Stimulated activated naive CD8-positive, alpha-beta T cell treated with anti-CD3 and anti-CD28 coated beads, Interleukin-15, Interleukin-2, amounts not matched to agents 100 U/mL and 50 U/mL, for 24 hours (primary cell): ENCODE data around the gene DENND5A.
"Not testable (repeated sequence)": the region's sequence is repeated elsewhere in the genome, so short reads cannot be mapped to it uniquely, and the experiment has no call there.

Experiments used
- ATAC-seq: fragments of 150-1000 bp; cut with Tn5 transposase; one replicate; pipeline ENCODE4 v1.10.0; 2021
- DNase-seq: peaks from one replicate; pipeline ENCODE4 v3.0.0; 2021

The DENND5A gene

DNA sequence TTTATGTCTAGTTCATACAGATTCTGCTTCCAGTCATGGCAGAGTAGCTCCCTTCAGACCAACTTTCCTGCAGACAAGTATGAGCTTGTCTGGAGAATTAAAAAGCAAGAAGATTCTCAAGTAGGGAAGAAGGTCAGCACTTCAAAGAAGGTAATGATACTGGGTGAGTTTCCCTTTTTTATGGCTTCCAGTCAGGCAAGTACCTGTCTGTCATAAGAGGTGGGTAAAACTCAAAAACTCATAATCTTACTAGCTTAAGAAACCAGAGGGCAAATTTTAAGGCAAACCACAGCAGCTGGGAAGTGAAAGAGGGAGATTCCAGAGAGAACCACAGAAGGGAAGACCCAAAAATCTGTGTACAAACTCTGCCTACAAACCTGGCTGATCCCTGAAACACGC is 54.2 kb downstream of the DENND5A start:
- ATAC-seq: peak; percentile 69
- no peak for DNase-seq

DNA sequence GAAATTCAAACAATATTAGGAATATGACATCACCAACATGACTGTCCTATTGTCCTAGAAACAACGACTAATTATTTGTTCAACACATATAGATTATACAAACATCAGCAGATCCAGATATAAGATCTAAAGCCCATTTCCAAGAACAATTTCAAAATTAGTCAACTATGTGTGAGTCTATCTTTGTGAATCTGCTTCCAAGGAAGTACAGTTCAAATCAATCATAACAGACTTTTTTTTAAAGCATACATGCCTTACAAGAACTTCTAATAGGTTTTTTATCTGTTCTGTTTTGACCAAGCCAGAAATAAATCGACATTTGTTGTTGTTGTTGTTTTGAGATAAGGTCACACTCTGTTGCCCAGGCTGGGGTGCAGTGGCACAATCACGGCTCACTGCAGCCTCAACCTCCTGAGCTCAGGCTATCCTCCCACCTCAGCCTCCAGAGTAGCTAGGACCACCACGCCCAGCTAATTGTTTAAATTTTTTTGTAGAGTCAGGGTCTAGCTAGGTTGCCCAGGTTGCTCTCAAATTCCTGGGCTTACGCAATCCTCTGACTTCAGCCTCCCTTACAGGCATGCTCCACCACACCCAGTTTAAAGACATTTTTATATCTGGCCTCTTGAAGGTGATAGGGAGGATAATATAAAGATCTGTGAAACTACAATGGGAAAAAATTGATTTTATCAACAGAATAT is 54.8 kb downstream of the DENND5A start:
- ATAC-seq: no peak
- DNase-seq: no peak

DNA sequence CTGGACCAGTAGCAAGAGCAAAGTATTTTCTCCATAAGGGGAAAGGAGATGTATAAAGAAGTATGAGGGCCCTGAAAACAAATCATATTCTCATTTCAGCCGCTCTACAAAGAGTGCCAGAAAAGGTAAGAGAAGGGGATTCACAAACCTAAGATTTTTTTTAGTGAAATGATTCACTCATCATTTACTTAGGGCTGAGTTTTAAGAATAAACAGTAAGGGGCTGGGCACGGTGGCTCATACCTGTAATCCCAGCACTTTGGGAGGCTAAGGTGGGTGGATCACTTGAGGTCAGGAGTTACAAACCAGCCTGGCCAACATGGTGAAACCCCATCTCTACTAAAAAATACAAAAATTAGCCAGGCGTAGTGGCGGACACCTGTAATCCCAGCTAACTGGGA is 55.5 kb downstream of the DENND5A start:
- peak; percentile 29 for ATAC-seq
- DNase-seq: not testable (repeated sequence)

DNA sequence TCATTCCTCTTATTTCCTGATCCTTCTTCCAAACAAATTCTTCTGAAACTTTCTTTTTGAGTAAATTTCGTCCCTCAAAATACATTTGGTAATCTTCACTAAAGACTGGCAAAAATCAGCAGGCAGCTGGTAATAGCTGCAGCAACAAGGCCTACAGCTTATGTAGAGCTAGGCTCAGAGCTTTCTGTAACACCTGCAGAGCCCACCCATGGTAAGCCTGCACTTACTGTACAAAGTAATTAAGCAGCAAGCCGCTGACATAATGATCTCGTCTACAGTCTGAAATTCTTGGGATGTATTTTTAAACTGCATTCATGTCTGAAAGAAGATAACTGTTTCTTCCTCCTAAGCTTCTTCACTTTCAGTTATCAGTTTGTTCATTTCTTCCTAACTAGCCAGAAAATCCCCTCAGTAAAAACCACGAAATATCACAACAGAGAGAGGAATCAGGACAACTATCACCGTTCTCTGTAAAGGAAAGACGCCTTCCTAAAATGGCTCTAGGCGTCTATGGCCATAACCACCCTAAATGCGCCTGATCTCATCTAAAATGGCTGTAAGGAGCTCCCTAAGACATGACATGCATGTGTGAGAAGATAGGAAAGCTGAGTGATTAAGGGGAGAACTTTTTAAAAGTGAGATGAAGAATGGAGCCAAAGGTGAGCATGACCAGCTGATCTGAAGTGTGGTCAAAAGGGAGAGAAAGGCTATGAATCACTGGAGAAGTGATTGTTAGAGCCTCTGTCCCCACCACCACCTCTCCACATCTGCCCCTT is 56.2 kb downstream of the DENND5A start:
- ATAC-seq: peak; percentile 73

DNA sequence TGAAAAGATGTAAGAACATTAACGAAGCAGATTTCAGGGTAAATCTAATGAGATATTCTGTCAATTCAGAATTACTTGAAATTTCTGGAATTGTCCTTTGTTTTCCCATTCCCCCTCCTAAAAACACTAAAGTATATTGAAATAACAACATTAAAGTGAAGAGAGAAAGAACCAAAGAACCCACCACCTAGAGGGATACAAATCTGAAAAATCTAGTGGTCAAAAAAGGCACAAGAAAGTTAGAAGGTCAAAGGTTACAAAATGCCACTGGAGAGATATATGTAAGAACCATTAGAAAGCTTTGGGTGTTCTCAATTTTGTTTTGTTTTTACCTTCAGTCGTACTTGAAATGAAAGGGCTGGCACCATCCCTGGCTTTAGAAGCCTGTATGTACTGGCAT is 57.9 kb downstream of the DENND5A start:
- DNase-seq: no peak
- ATAC-seq: no peak

More for the DNA sequence above, 56.2 kb downstream of the DENND5A start:
- no peak for DNase-seq

DNA sequence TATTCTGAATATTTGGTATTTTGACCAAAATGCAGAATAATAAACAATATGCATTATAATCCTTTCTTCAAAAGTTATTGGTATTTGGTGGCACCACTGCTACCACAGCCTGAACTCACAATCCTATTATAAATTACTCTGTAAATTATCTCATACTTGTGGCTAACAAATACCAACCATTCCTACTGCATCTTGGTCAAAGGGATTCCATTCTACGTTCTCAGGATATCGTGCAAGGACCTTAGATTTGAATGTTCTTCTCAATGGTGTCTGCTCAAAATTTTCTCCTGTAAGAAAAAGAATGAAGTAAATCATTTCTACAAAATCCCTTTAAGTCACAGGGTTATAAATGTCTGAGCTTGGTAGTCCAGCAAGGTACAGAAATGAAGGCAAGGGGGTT is 58.7 kb downstream of the DENND5A start:
- ATAC-seq (no peak), DNase-seq (no peak)

DNA sequence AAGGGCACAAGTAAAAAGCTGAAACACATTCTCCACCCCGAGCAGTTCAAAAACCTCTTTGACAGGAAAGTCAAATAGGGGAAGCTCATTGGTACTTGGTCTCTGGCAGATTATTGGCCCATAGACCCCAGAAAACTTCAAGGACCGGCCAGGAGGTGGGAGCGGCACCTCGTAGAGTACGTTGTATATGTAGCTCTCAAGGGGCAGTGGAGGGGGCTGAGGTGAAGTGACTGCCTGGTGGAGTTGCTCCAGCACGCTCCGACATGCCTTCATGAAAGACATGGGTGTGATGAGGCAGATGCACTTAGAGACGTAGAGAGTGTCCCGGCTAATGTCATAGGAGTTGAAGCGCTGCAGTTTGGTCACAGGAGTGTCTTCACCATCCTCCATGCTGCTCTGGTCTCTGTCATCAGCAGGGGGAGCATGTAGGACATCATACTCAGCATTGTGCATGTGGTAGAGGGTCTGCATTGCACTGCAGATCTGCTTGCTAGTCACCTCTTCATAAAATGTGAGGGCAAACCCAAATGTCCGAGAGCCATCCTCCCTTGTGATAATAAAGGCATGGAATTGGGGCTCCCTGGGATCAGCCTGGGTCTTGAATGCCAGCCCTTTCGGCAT is 61.3 kb downstream of the DENND5A start:
- DNase-seq (no peak), ATAC-seq (peak; percentile 38)

DNA sequence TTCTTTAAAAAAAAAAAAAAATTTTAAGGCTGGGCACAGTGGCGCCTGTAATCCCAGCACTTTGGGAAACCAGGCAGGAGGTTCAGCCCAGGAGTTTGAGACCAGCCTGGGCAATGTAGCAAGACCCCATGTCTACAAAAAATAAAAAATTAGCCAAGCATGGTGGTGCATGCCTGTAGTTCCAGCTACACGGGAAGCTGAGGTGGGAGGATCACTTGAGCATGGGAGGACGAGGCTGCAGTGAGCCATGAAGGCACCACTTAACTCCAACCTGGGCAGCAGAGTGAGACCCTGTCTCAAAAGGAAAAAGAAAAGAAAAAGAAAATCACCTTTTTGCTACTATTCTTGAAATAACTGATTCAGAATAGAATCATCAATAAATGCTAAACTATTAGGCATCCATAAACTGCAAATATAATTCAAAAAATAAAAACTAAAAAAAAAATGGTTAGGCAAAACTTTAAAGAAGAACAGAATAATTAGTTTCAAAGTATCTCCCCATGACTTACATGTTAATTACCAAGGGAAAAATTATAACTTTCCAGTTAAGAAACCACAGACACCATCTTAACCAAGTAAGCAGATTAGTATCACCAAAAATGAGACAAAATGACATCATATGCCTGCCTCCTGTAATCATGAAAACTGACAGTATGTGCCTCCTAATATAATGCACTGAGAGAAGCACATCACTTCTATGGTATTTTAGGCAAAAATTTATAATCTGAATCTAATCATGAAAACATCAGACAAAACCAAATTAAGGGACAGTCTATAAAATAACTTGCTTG is 63.6 kb downstream of the DENND5A start:
- ATAC-seq (peak; percentile 86), DNase-seq (no peak)

DNA sequence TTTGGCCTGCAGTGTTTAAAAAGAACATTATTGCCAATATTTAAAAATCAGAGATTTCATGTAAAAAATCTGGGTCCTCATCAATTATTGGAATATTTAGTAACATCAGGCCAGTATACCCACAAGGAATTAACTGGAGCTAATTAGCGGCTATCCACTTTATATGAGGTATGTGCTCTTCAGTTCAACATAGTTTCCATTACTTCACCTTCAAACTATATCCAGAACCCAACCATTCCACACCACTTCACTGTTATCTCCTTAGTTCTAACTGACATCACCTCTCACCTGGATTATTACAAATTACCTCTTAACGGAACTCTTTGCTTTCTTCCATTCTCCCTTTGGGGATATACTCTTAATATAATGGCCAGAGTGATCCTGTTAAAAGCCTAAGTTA is 64.7 kb downstream of the DENND5A start:
- ATAC-seq (no peak), DNase-seq (no peak)

DNA sequence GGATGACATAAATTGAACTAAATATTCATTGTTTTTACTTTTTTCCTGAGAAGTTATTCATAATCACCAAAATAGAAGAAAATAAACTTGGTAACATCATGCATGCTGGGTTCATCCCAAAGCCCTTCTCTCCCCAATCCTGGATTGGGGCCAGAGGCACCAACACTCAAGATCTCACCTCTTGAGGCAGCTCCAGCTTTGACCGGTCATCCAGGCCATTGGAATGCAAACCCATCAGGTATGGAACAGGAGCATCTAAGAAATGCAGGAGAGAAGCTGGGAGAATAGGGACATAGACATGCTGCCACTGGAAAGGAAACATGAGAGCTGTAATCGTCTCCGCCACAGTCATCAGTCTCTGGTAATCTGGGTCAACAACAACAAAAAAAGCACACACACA is 71.8 kb downstream of the DENND5A start:
- DNase-seq: no peak
- no peak for ATAC-seq

DNA sequence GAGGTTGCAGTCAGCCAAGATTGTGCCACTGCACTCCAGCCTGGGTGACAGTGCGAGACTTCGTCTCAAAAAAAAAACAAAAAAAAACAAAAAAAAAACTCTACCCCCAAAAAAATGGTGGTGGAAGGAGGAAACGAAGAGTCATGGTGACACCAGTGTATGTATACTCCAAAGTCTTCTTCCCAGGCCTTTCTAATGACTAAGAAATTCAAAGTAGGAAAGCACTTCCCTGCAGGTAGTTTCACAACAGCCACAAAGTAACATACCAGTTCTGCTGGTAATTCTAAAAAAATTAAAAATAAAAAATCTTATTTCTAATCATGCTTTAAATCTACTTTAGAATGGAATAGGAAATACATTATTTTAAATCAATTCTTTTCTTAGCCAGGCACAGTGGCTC is 72.6 kb downstream of the DENND5A start:
- DNase-seq (no peak), ATAC-seq (no peak)

DNA sequence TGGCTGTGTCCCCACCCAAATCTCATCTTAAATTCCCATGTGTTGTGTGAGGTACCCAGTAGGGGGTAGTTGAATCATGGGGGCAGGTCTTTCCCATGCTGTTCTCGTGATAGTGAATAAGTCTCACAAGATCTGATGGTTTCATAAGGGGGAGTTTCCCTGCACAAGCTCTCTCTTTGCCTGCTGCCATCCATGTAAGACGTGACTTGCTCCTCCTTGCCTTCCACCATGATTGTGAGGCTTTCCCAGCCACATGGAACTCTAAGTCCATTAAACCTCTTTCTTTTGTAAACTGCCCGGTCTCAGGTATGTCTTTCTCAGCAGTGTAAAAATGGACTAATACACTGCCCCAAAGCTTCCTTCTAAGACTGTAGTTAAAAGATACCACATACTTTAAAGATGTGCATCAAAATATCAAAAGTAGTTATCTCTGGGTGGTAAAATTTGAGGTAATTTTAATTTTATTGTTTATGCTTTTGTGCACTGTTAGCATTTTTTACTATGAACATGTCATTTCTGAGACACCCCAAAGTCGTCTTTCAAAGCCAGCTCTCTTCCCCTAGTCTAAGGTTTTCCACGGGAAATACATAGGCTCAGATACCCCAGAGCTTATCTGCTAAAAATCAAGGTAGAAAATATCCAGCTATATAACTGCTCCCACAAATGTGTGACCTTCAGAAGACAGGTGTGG is 74.7 kb downstream of the DENND5A start:
- not testable (repeated sequence) for ATAC-seq, DNase-seq

DNA sequence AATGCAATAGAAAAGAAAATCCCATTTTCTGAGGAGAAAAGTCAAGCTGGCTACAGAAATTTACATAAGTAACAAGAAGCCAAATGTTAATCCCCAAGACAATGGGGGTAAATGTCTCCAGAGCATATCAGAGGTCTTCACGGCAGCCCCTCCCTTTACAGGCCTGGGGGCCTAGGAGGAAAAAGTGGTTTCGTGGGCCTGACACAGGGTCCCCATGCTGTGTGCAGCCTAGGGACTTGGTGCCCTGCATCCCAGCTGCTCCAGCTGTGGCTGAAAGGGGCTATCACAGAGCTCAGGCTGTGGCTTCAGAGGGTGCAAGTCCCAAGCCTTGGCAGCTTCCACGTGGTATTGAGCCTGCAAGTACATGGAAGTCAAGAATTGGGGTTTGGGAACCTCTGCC is 76.3 kb downstream of the DENND5A start:
- not testable (repeated sequence) for ATAC-seq, DNase-seq

DNA sequence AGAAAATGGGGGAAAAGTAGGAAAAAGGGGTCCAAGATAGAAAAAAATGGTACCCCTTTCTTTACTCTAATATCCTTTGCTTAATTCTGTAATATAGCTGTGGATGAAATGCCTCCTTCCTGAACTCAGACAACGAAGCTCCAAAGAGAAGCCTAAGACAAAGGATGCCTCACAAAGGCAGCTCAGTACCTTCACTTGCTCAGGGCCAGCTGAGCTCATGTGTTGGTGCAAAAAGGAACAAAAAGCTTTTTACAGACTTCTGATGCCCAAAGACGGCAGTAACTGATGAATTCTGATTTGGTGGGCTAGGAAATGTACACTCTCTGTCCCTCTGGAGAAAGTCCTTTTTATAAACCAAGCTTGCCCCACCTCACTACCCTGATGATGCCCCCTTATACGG is 77.5 kb downstream of the DENND5A start:
- ATAC-seq (no peak), DNase-seq (no peak)

DNA sequence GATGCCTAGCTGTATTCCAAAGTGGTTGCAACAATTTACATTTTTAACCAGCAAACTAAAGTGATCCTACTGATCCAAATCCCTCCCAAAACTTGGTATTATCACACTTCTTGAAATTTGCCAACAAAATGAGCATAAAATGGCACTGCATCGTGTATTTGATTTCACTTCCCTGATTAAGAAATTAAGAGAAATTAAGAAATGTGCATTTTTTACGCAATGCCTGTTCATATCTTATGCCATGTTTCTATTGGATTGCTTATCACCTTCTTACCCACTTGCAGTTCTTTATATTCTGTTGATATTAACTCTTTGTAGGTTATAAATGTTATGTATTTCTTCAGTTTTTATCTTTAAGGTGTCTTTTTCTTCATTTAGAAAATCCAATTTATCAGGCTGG is 80.6 kb downstream of the DENND5A start:
- DNase-seq: no peak
- ATAC-seq: no peak

DNA sequence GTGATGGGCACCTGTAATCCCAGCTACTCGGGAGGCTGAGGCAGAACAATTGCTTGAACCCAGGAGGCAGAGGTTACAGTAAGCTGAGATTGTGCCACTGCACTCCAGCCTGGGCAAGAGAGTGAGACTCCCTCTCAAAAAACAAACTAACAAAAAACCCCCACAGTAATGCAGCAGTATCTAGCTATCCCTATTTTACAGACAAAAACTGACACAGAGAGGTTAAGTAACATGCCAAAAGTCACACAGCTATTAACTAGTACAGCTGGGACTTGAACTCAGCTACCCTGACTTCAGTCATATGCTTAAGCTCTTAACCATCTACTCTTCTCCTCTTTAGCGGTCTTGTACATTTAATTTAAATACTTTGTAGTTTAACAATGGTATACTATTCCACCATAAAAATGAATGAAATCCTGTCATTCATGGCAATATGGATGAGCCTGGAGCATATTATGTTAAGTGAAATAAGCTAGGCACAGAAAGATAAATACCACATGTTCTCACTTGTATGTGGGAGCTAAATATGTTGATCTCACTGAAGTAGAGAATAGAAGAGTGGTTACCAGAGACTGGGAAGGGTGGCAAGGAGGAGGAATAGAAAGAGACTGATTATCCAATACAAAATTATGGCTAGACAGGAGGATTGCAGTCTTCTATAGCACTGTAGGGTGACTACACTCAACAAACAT is 82.8 kb downstream of the DENND5A start:
- ATAC-seq (no peak), DNase-seq (no peak)

DNA sequence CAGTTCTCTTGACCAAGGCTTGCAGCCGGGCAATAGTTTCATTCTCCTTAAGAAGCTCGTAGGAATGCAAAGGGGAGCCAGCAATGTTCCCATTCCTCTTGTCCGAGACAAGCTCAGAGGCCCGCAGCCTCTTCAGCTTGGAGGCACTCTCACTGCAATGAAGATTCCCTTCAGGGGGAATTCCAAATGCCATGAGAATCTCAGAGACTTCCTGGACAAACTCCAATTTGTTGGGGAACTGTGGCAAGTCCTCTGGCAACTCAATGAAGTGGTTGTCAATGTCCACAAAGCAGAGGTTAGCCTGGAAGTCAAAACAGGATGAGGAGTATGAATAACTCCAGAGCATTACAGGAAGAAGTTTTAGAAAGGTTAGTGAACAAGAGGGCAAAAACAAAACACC is 84.4 kb downstream of the DENND5A start:
- no peak for ATAC-seq
- DNase-seq: no peak

DNA sequence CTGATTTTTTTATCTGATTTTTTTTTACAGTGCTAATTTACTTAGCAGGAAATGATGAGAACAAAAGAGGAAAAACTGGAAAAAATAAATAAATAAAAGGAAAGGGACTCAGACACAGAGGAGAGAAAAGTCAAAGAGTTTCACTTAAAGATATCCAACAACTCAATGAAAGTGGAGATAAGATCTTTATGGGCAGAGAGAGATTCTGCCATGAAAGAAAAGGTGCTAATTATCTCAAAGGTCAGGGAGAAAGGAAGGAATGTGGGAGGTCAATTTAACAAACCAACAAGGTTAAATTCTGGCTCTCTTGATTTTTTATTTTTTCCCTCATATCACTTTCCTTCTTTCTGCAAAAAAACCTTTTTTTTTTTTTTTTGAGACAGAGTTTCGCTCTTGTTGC is 86.0 kb downstream of the DENND5A start:
- DNase-seq (no peak), ATAC-seq (no peak)

DNA sequence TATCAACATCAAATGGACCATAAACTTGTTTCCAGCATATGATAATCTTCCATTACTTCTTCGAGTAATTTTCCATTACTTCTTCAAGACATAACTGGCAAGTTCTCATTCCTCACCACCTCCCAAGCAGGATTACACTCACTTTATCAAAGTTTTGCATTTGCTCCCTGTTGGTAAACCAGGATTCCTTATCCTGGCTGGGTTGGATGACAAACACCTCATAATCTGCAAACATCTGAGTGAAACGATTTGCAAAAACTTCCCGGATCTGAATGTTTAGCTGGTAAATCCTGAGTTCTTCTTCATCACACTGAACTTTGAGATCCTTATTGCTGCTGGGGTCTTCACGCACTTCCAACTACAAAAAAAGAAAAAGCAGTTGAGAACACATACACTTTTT is 86.4 kb downstream of the DENND5A start:
- DNase-seq: no peak
- no peak for ATAC-seq

DNA sequence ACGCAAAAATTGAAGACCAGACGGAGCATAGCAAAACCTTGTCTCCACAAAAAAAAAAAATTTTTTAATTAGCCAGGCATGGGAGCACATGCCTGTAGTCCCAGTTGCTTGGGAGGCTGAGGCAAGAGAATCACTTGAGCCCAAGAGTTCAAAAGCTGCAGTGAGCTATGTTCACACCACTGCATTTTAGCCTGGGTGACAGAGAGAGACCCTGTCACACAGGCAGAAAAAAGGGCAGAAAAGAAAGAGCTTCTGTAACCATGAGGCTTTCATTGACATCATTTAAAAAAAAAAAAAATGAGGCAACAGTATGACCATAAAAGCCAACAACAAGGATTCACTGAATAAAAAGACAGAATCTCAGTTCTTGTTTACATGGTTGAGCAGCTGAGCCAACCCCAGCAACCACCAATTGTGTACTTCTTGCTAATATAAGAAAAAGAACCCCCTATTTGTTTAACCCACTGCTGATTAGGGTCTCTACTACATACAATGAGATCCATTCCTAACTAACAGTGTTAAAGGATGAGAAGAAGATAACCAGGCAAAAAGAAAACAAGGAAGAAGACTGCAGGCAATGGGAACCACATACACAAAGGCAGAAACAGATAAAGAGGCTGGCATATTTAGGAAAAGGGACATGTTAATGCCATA is 87.6 kb downstream of the DENND5A start:
- ATAC-seq: no peak

DNA sequence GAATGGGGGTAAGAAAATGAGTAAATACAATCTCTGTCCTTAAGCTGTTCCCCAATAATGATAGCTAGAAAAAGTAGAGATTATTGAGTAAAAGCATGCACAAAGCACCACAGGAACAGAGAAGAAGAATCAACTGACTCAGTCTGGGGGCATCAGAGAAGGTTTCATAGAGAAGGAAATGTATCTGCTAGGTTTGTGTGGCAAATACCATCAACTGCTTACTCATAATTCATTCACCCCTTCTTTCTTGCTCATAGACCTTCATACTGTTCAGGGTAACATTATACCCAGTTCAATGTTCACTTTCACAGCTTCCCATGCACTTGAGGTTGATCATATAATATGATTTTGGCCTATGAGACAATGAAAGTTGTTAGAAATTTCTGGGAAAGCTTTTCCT is 88.6 kb downstream of the DENND5A start:
- peak; percentile 78 for ATAC-seq
- DNase-seq: no peak

More for the DNA sequence above, 87.6 kb downstream of the DENND5A start:
- no peak for DNase-seq
